Mucosa of rectum (tissue), 2 donors: ENCODE data around the gene CCDC83.

Source experiments
- H3K27ac ChIP-seq, 2 donors: one replicate each; pipeline ENCODE4 v1.7.0; 2013; ENCODE audit warnings: inconsistent platforms in 2 of 2, low read depth in 2 of 2, low read length in 2 of 2
- H3K27me3 ChIP-seq, 2 donors: one replicate each; pipeline ENCODE4 v1.7.0; 2013; ENCODE audit warnings: low read length in 2 of 2; ENCODE audit not compliant: control insufficient read depth in 2 of 2, insufficient read depth in 2 of 2
- H3K36me3 ChIP-seq, 2 donors: one replicate each; pipeline ENCODE4 v1.7.0; 2013; ENCODE audit warnings: low read length in 2 of 2; ENCODE audit not compliant: control insufficient read depth in 2 of 2, insufficient read depth in 2 of 2
- H3K4me1 ChIP-seq, 2 donors: one replicate each; pipeline ENCODE4 v1.7.0; 2013; ENCODE audit warnings: low read length in 2 of 2, mild to moderate bottlenecking in 1 of 2; ENCODE audit not compliant: control insufficient read depth in 2 of 2, insufficient read depth in 2 of 2
- H3K4me3 ChIP-seq, 2 donors: one replicate each; pipeline ENCODE4 v1.7.0; 2013; ENCODE audit warnings: low read length in 2 of 2
- H3K9ac ChIP-seq, 2 donors: one replicate each; pipeline ENCODE4 v1.7.0; 2013; ENCODE audit warnings: low read length in 2 of 2, low read depth in 1 of 2, mild to moderate bottlenecking in 1 of 2
- H3K9me3 ChIP-seq, 2 donors: one replicate each; pipeline ENCODE4 v1.7.0; 2013; ENCODE audit warnings: low read length in 2 of 2; ENCODE audit not compliant: control insufficient read depth in 2 of 2
- donor health status: healthy.
- donor health status: Normal muscosa, but diverticular disease.

CCDC83 gene

GRCh38 chr11:85934596-85935169 lies 79.5 kb downstream of the CCDC83 start:
- Histone ChIP-seq H3K27me3 (no peaks in the 10 kb centered on the region), H3K4me3 (no peak overlapping the region), H3K4me1 (peaks cover 0 to 2% of the 10 kb centered on the region in 2 donors), H3K9me3 (no peaks in the 10 kb centered on the region), H3K9ac (no peak overlapping the region), H3K27ac (no peak overlapping the region), H3K36me3 (no peaks in the 10 kb centered on the region)

GRCh38 chr11:85935751-85936150 lies 80.6 kb downstream of the CCDC83 start:
- H3K4me1 ChIP-seq, result peaks cover 0 to 2% of the 10 kb centered on the region in 2 donors
- H3K9me3 ChIP-seq, result no peaks in the 10 kb centered on the region
- no peaks in the 10 kb centered on the region for H3K27me3 ChIP-seq
- H3K36me3 ChIP-seq, result no peaks in the 10 kb centered on the region
- H3K9ac ChIP-seq, result no peak overlapping the region
- no peak overlapping the region for H3K27ac ChIP-seq
- no peak overlapping the region for H3K4me3 ChIP-seq

- no peak overlapping the region for H3K27ac ChIP-seq
- no peaks in the 10 kb centered on the region for H3K36me3 ChIP-seq
- H3K9me3 ChIP-seq, result no peaks in the 10 kb centered on the region
- H3K27me3 ChIP-seq, result no peaks in the 10 kb centered on the region
- H3K9ac ChIP-seq, result no peak overlapping the region
- peaks cover 0 to 2% of the 10 kb centered on the region in 2 donors for H3K4me1 ChIP-seq
- no peak overlapping the region for H3K4me3 ChIP-seq
Measured at GRCh38 chr11:85937835-85938234, 82.7 kb downstream of the CCDC83 start.

GRCh38 chr11:85939099-85940015 lies 84.2 kb downstream of the CCDC83 start:
- Histone ChIP-seq H3K36me3 (no peaks in the 10 kb centered on the region), H3K4me3 (no peak overlapping the region), H3K9me3 (no peaks in the 10 kb centered on the region), H3K4me1 (peaks cover 0 to 2% of the 10 kb centered on the region in 2 donors), H3K27me3 (no peaks in the 10 kb centered on the region), H3K27ac (no peak overlapping the region), H3K9ac (no peak overlapping the region)

- peaks cover 0 to 2% of the 10 kb centered on the region in 2 donors for H3K4me1 ChIP-seq
- no peaks in the 10 kb centered on the region for H3K36me3 ChIP-seq
- no peak overlapping the region for H3K27ac ChIP-seq
- H3K9ac ChIP-seq, result no peak overlapping the region
- H3K27me3 ChIP-seq, result no peaks in the 10 kb centered on the region
- H3K4me3 ChIP-seq, result no peak overlapping the region
- no peaks in the 10 kb centered on the region for H3K9me3 ChIP-seq
Measured at GRCh38 chr11:85941380-85941973, 86.3 kb downstream of the CCDC83 start.

GRCh38 chr11:85945296-85945695 lies 90.1 kb downstream of the CCDC83 start:
- Histone ChIP-seq H3K4me3 (no peak overlapping the region), H3K4me1 (peaks cover 0 to 10% of the 10 kb centered on the region in 2 donors), H3K27ac (no peak overlapping the region), H3K27me3 (no peaks in the 10 kb centered on the region), H3K9ac (no peak overlapping the region), H3K36me3 (no peaks in the 10 kb centered on the region), H3K9me3 (no peaks in the 10 kb centered on the region)

GRCh38 chr11:85945788-85946187 lies 90.6 kb downstream of the CCDC83 start:
- Histone ChIP-seq H3K9ac (no peak overlapping the region), H3K4me1 (peaks cover 0 to 10% of the 10 kb centered on the region in 2 donors), H3K27me3 (no peaks in the 10 kb centered on the region), H3K27ac (no peak overlapping the region), H3K9me3 (no peaks in the 10 kb centered on the region), H3K4me3 (no peak overlapping the region), H3K36me3 (no peaks in the 10 kb centered on the region)

GRCh38 chr11:85946221-85946620 lies 91.0 kb downstream of the CCDC83 start:
- Histone ChIP-seq H3K27ac (no peak overlapping the region), H3K27me3 (no peaks in the 10 kb centered on the region)

GRCh38 chr11:85947431-85948272 lies 92.5 kb downstream of the CCDC83 start:
- Histone ChIP-seq H3K9me3 (no peaks in the 10 kb centered on the region), H3K27me3 (no peaks in the 10 kb centered on the region), H3K9ac (peak overlapping the region in 1 of 2 donors; percentile 12), H3K27ac (no peak overlapping the region), H3K36me3 (no peaks in the 10 kb centered on the region), H3K4me3 (no peak overlapping the region), H3K4me1 (peaks cover 0 to 10% of the 10 kb centered on the region in 2 donors)

More at GRCh38 chr11:85946221-85946620, 91.0 kb downstream of the CCDC83 start:
- Histone ChIP-seq H3K9ac (no peak overlapping the region), H3K36me3 (no peaks in the 10 kb centered on the region), H3K9me3 (no peaks in the 10 kb centered on the region), H3K4me3 (no peak overlapping the region), H3K4me1 (peaks cover 0 to 10% of the 10 kb centered on the region in 2 donors)
